GM10847 (cell line): ENCODE measurements around the gene HNRNPU.

Experiments used
- POLR2A ChIP-seq: IDR thresholded peaks from 2 replicates; pipeline ENCODE4 v1.6.1; 2011; ENCODE audit not compliant: insufficient read length; ENCODE audit errors: extremely low read depth

Gene HNRNPU

GRCh38 chr1:244868484-244869363 lies 4.4 kb upstream of the HNRNPU start:
- TF ChIP-seq POLR2A, result no peak

- TF ChIP-seq POLR2A, result no peak
Observed at GRCh38 chr1:244866355-244866754, 2.0 kb upstream of the HNRNPU start.

GRCh38 chr1:244865820-244866219 lies 1.5 kb upstream of the HNRNPU start:
- no peak for TF ChIP-seq POLR2A

GRCh38 chr1:244865028-244865371 lies 657 bp upstream of the HNRNPU start:
- TF ChIP-seq POLR2A, result no peak

GRCh38 chr1:244863491-244864252 lies 671 bp downstream of the HNRNPU start:
- TF ChIP-seq POLR2A, result no peak

DNA sequence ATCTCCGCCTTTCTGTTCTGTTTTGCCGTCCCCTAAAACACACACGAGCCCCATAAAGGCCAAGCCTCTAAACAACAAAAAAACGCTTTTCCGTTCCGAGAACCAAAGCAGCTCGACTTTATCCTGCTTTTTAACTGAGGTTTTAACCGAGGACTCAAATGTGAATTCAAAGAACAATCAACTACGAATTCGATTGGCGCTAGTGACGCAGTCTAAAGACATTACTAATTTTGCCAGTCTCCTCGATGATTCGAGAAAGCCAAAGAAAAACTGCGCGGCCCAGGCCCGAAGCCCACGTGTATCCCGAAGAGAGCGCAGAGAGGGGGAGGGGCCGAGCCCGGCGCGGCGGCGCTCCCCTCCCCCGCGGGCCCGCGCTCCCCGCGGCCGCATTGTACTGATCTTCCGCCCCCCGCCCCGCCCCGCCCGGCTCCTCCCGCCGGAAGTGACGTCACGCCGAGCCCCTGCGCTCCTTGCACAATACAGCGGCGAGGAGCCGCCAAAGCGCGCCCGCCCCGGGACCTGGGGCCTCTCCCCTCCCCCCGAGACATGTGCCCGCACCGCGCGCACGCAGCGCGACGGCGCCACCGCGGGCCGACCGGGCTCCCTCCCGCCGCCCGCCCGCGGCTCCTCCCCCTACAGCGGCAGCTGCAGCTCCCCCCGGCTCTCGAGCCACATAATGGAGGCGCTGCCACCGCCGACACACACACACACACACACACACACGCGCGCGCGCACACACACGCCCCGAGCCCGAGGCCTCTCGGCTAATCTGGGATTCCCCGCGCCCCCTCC lies 1.4 kb downstream of the HNRNPU start:
- TF ChIP-seq POLR2A, result peak; percentile 50

- no peak for TF ChIP-seq POLR2A
Observed at GRCh38 chr1:244862354-244862698, 2.0 kb downstream of the HNRNPU start.

DNA sequence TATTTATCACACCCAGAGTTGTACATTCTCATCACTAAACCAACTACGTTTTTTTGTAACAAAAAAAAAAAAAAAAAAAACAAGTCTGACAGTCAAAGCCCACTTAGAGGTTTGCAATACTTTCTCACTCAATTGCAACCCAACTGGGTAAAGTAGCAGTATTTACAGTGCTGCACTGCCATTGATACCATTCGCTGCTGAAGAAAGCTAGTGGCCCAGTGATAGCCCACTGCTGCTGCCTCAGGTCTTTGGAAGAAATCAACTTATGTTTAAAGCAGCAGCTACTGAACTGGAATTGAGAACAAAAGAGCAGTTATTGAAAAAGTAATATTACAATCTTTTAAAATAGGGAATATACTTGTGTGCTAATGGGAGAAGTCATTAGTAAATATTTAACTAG lies 2.7 kb downstream of the HNRNPU start:
- TF ChIP-seq POLR2A, result no peak

DNA sequence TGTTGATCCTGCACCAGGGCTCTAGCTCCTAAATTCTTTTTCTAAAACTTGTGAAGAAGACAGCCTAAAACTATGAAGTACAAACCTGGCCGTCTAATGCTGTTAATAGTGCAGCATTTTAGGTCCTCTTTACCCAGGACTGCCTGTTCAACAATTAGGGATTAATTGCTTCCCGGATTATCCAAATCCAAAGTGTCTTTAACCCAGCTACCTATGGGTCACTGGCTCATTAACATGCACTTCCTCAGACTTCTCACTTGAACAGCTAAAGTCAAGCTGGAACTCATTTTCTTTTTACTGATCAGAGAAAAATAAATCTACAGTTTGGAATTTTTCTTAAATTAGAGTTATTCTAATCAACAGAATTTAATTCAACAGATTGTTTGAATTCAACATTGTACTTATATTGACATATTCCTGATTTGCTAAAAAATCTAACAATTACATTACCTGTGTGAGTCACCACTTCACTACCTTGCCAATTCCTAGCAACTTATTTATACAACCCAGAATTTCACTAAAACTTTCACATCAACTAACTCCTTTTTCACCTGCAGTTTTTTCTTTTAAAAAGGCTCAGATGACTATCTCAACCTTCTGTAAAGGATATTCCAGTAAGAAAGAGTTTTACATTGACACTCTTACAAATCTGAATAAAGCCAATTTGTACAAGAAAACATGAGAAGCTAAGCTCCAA lies 3.3 kb downstream of the HNRNPU start:
- no peak for TF ChIP-seq POLR2A

GRCh38 chr1:244860078-244860477 lies 4.3 kb downstream of the HNRNPU start:
- TF ChIP-seq POLR2A, result no peak

DNA sequence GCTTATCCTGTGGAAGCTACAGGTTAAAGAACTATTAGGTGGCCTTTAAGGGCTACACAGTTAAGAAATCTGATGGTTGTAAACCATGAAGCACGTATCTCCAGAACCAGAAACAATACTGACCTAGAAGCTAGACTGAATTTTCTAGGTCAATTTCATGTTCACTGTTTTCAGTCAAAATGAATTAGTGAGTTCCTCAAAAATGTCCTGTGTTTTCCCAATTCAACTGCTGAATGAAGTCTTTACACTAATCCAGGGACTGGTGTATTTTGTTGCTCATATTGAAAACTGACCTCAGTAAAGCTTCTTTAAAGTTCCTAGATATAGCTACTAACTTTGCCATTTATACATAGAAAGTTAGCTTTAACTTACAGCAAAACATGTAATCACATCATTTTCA lies 6.0 kb downstream of the HNRNPU start:
- TF ChIP-seq POLR2A, result no peak

DNA sequence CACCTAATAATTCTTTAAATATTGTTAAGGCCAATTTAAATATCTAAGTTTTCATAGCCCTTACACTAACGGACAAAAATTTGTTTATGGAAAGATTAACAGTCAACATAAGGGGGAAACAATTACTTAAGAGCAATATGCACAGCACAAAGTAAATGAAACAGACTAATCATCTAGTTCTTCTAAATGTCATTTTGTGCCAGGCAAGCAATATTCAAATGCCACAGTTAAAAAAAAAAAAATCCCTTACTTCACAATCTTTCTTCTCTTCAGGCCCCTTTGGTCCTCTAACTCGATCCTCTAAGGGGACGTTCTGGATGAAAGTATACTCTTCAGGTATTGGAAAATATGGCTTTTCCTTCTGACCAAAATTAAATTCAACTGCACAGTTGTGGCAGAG lies 6.6 kb downstream of the HNRNPU start:
- no peak for TF ChIP-seq POLR2A

DNA sequence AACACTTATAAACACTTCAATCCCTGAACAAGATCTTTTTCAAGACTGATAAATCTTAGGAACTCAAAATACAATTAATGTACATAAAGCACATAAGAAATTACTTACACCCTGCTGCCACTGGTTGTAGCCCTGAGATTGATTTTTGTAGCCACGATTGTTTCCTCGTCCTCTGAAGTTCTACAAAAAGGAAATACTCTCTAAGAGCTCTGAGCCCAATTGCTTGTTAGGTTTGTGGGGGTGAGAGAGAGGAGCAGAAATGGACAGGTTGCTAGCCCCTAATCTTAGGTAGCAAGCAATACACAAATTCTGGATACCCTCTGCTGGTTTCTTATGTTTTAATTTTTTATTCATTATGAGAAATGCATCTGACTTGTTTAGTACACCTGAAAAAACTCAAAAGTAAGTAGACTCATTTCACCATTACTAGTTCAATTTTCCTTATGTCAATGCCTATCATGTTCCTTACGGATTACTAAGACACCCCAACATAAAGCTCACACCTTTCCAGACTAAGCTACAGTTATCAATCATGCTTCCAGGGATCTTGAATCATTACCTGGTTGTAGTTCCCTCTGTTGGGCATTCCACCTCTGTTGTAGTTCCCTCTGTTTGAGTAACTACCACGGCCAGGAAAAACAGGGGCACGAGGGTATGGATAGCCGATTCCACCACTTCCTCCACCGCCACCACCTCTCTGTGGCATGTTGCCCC lies 9.3 kb downstream of the HNRNPU start:
- TF ChIP-seq POLR2A, result no peak

DNA sequence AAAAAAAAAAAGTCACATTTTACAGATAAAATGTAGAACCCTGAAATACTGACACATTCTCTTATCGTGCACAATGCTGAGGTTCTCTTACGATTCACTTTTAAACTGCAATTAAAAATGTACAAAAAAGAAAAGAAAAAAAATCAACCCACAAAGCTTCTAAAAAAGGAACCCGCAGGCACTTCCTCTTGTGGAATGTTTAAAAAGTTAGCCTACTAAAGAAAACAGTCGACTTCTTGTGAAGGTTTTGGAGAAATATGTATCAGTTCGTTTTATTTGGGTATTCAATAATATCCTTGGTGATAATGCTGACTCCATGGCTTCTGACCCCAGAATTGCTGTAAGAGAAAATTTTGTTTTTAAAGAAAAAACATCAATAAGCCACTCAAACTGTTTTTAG lies 10.2 kb downstream of the HNRNPU start:
- no peak for TF ChIP-seq POLR2A

DNA sequence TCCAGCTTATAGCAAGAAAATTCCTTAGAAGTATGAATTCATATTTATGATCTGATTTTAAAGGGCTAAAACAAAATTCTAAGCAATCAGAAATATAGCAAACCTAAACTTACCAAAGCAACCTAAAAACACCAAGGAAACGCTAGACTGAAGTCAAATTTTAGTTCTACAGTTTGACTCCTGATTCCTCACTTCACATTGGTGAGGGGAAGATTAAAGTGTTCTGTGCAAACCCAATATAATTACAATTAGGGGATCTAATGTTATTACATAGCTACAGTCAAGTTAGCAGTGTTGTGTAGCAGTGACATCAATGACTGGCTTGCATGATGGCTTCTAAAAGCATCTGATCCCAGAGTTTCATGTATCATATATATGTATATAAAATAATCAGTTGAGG lies 11.6 kb downstream of the HNRNPU start:
- TF ChIP-seq POLR2A, result no peak
